SK-N-SH (cell line): ENCODE measurements around the gene MAST1. TPM values are rescaled to one million over a fixed set of nuclear protein-coding genes. Genes with fewer than 3 reads are reported as not detected.
A peak's percentile ranks its signal among the peaks of the same experiment; 100 is the strongest.

Experiments
- CTCF ChIA-PET: fragments of 300-600, 350-600 bp; formaldehyde crosslinking; extraction: SDS; loops from one replicate; lab custom pipeline; 2021; lab: Yijun Ruan, JAX
- POLR2A ChIA-PET: fragments of 350-600 bp; sonication (Branson Sonifier 250); formaldehyde crosslinking; extraction: SDS; loops from one replicate; lab custom pipeline; 2020; ENCODE audit warnings: antibody characterized with exemption, inconsistent platforms; lab: Yijun Ruan, JAX
- DNase-seq: peaks from one replicate; pipeline ENCODE4 v3.0.0; 2012
- H2AFZ ChIP-seq: fragments of 200-600 bp; sonication (generic); 2 replicates; pipeline ENCODE4 v1.8.1; 2016; ENCODE audit warnings: antibody characterized with exemption, mild to moderate bottlenecking, low read depth
- H3F3A ChIP-seq: fragments of 200-600 bp; sonication (generic); replicated peaks from 2 replicates; pipeline ENCODE3; 2016; ENCODE audit warnings: antibody characterized with exemption, mild to moderate bottlenecking; ENCODE audit not compliant: insufficient read depth
- H3K27ac ChIP-seq, 2 experiments: fragments of 200-500 bp in 1 of 2; fragments of 200-600 bp in 1 of 2; sonication (Bioruptor generic) in 1 of 2; sonication (generic), shearing (Covaris generic) in 1 of 2; 2 replicates each; pipeline versions ENCODE4 v1.5.1 to v1.6.1; 2014 to 2016; ENCODE audit warnings: low read depth in 2 of 2, inconsistent platforms in 1 of 2, low read length in 1 of 2, mild to moderate bottlenecking in 1 of 2, mixed read lengths in 1 of 2
- H3K27me3 ChIP-seq: fragments of 200-600 bp; sonication (generic), shearing (Covaris generic); 2 replicates; pipeline ENCODE4 v1.6.1; 2016; ENCODE audit warnings: mixed run types; ENCODE audit not compliant: insufficient read depth
- H3K36me3 ChIP-seq, 2 experiments: fragments of 200-500 bp in 1 of 2; fragments of 200-600 bp in 1 of 2; sonication (Bioruptor generic) in 1 of 2; sonication (generic) in 1 of 2; replicated peaks in 1 of 2; 2 replicates each; pipeline versions ENCODE3 to v1.5.1; 2014 to 2016; ENCODE audit warnings: low read length in 1 of 2, mild to moderate bottlenecking in 1 of 2; ENCODE audit not compliant: insufficient read depth in 2 of 2, control insufficient read depth in 1 of 2
- H3K4me1 ChIP-seq, 2 experiments: fragments of 200-500 bp in 1 of 2; fragments of 200-600 bp in 1 of 2; sonication (Bioruptor generic) in 1 of 2; sonication (generic), shearing (Covaris generic) in 1 of 2; 2 replicates each; pipeline versions ENCODE4 v1.5.1 to v1.6.1; 2014 to 2016; ENCODE audit warnings: low read depth in 1 of 2, low read length in 1 of 2, mixed run types in 1 of 2; ENCODE audit not compliant: insufficient read depth in 2 of 2, control insufficient read depth in 1 of 2
- H3K4me2 ChIP-seq: fragments of 200-600 bp; sonication (generic), shearing (Covaris generic); 2 replicates; pipeline ENCODE4 v1.6.1; 2017; ENCODE audit warnings: mixed run types
- H3K4me3 ChIP-seq, 2 experiments: fragments of 200-500 bp in 1 of 2; fragments of 200-600 bp in 1 of 2; sonication (Bioruptor generic) in 1 of 2; sonication (generic), shearing (Covaris generic) in 1 of 2; 2 replicates each; pipeline versions ENCODE4 v1.5.1 to v1.8.1; 2014 to 2016; ENCODE audit warnings: low read depth in 2 of 2, inconsistent platforms in 1 of 2, low read length in 1 of 2, mild to moderate bottlenecking in 1 of 2, mixed read lengths in 1 of 2, moderate library complexity in 1 of 2
- H3K79me2 ChIP-seq: fragments of 200-600 bp; sonication (generic); 2 replicates; pipeline ENCODE4 v1.8.1; 2017; ENCODE audit warnings: mild to moderate bottlenecking; ENCODE audit not compliant: insufficient read depth
- H3K9ac ChIP-seq: fragments of 200-600 bp; sonication (generic); 2 replicates; pipeline ENCODE4 v1.6.1; 2017; ENCODE audit warnings: mixed run types
- H3K9me2 ChIP-seq: fragments of 200-600 bp; sonication (generic); 2 replicates; pipeline ENCODE4 v1.6.1; 2017; ENCODE audit warnings: mixed run types
- H3K9me3 ChIP-seq: fragments of 200-600 bp; sonication (generic); 2 replicates; pipeline ENCODE4 v1.6.1; 2017; ENCODE audit warnings: mixed run types, mild to moderate bottlenecking, moderate library complexity
- H4K20me1 ChIP-seq: fragments of 200-600 bp; sonication (generic); 2 replicates; pipeline ENCODE4 v1.6.1; 2017; ENCODE audit warnings: mild to moderate bottlenecking, mixed run types; ENCODE audit not compliant: insufficient read depth
- CHD2 ChIP-seq: fragments of 150-350 bp; IDR thresholded peaks from 2 replicates; pipeline ENCODE4 v1.6.1; 2018; ENCODE audit warnings: low read length; ENCODE audit not compliant: partially characterized antibody
- CTCF ChIP-seq: fragments of 200-600 bp; sonication (generic); IDR thresholded peaks from 2 replicates; pipeline ENCODE4 v1.6.1; 2017; ENCODE audit warnings: antibody characterized with exemption, mild to moderate bottlenecking, moderate library complexity
- ELF1 ChIP-seq: IDR thresholded peaks from 2 replicates; pipeline ENCODE4 v1.4.0; 2012
- EP300 ChIP-seq, 2 experiments: IDR thresholded peaks; 2 replicates each; pipeline versions ENCODE4 v1.4.0 to v1.6.1; 2012; ENCODE audit warnings: borderline replicate concordance in 1 of 2, low read depth in 1 of 2, low read length in 1 of 2
- EZH2phosphoT487 ChIP-seq: fragments of 200-600 bp; sonication (generic); IDR thresholded peaks from 2 replicates; pipeline ENCODE4 v1.6.1; 2017; ENCODE audit warnings: low read depth, mixed run types, mild to moderate bottlenecking, antibody characterized with exemption, moderate library complexity, borderline replicate concordance
- GATA2 ChIP-seq: sonication (generic); formaldehyde crosslinking; IDR thresholded peaks from 2 replicates; pipeline ENCODE4 v1.5.0; 2020; ENCODE audit warnings: mild to moderate bottlenecking, missing genetic modification reagents
- NFIC ChIP-seq: IDR thresholded peaks from 2 replicates; pipeline ENCODE4 v1.4.0; 2012; ENCODE audit warnings: borderline replicate concordance
- NRF1 ChIP-seq: IDR thresholded peaks from 2 replicates; pipeline ENCODE4 v1.6.1; 2012; ENCODE audit warnings: low read depth, mild to moderate bottlenecking, low read length
- RXRA ChIP-seq: IDR thresholded peaks from 2 replicates; pipeline ENCODE4 v1.4.0; 2012; ENCODE audit warnings: low read depth, mild to moderate bottlenecking, borderline replicate concordance
- TAF1 ChIP-seq: IDR thresholded peaks from 2 replicates; pipeline ENCODE4 v1.6.1; 2012; ENCODE audit warnings: low read depth, mild to moderate bottlenecking, low read length, moderate library complexity, borderline replicate concordance
- USF2 ChIP-seq: fragments of 150-350 bp; IDR thresholded peaks from 2 replicates; pipeline ENCODE4 v1.6.1; 2017; ENCODE audit warnings: antibody characterized with exemption, low read length, low read depth, borderline replicate concordance
- WGBS: methylation state at CpG from one replicate; pipeline ENCODE4 v1.1.6; 2017; ENCODE audit warnings: low lambda C conversion rate; 5-methylcytosine and 5-hydroxymethylcytosine counted together
- polyA plus RNA-seq, 3 experiments: library from polyadenylated mRNA; depleted of rRNA; stranded (reverse); fragments of >200 nt; gene quantifications; 2 replicates each; pipeline ENCODE4 v1.2.3, GENCODE V29; 2012

Gene MAST1
- polyA plus RNA-seq, 1 of the 3 experiments (the other 2 are of a cell fraction) = 9.7 TPM

- no peak for TF ChIP-seq CTCF
- TF ChIP-seq GATA2 (CRISPR knock-in tag) = peak; percentile 37; the same call in 1 of the 2 replicates
- no peak for TF ChIP-seq NRF1
- no peak for TF ChIP-seq EZH2phosphoT487
- TF ChIP-seq USF2 = no peak
- no peak for TF ChIP-seq ELF1
- peak; percentile 94 for TF ChIP-seq NFIC
- TF ChIP-seq, all 33 proteins: peak for 13
These were observed 49.6 kb upstream of the MAST1 start (continued) for GRCh38 chr19:12788682-12789097.

GRCh38 chr19:12789098-12789903 lies 49.0 kb upstream of the MAST1 start:
- ChIA-PET POLR2A (interaction anchor here (0.7 to 1.1 kb wide), 3 partner anchors 10 to 67 kb away, joined by 3 to 5 read pairs (median 4); no protein-coding TSS in a partner anchor), CTCF (interaction anchor here (1.1 to 17.1 kb wide), 5 partner anchors 12 to 58 kb away, joined by 3 to 321 read pairs (median 14); no protein-coding TSS in a partner anchor)
- Histone ChIP-seq H3K9ac (peak overlapping the region; percentile 95), H3K79me2 (peaks cover 20% of the 10 kb centered on the region), H3K4me2 (peak overlapping the region; percentile 88), H3K27me3 (no peaks in the 10 kb centered on the region), H3K4me1 (peaks cover 38 to 58% of the 10 kb centered on the region in 2 experiments), H3K27ac (peak overlapping the region; percentile 96 to 97), H3K9me3 (no peaks in the 10 kb centered on the region), H4K20me1 (peaks cover 17% of the 10 kb centered on the region), H3K9me2 (no peaks in the 10 kb centered on the region), H3K36me3 (peaks cover 0 to 6% of the 10 kb centered on the region in 2 experiments), H3F3A (peaks cover 60% of the 10 kb centered on the region), H3K4me3 (peak overlapping the region; percentile 37 to 80; a peak in 3 of 4 replicates), H2AFZ (peak overlapping the region; percentile 63; the same call in 1 of the 2 replicates)
- no peak for DNase-seq
- WGBS = 11% methylated on average over 12 of the region's 46 CpGs
- TF ChIP-seq NFIC (no peak), CHD2 (no peak), TAF1 (no peak), EP300 (IDR thresholded peaks at IDR 0.05; ENCODE audit: borderline replicate concordance in 1 of 2, low read depth in 1 of 2, low read length in 1 of 2) (no peak), RXRA (no peak)
